ENCODE data around the gene ABHD12B.
"Not testable (repeated sequence)": the region's sequence is repeated elsewhere in the genome, so short reads cannot be mapped to it uniquely, and the experiment has no call there.

Gene ABHD12B

GRCh38 chr14:50896421-50896820, 24.6 kb downstream of the ABHD12B start:
- DNase-seq = not testable (repeated sequence)

GRCh38 chr14:50897005-50897404, 25.2 kb downstream of the ABHD12B start:
- not testable (repeated sequence) for DNase-seq

GRCh38 chr14:50897658-50898175, 25.9 kb downstream of the ABHD12B start:
- no peak for DNase-seq

- DNase-seq = no peak
Measured at GRCh38 chr14:50901361-50901760, 29.5 kb downstream of the ABHD12B start.

- no peak for DNase-seq
Measured at GRCh38 chr14:50904719-50905118, 32.9 kb downstream of the ABHD12B start.

- DNase-seq = no peak
Measured at GRCh38 chr14:50906326-50907065, 34.6 kb downstream of the ABHD12B start.

- no peak for DNase-seq
Measured at GRCh38 chr14:50910495-50911420, 38.9 kb downstream of the ABHD12B start.

- DNase-seq = no peak
Measured at GRCh38 chr14:50917449-50917848, 45.6 kb downstream of the ABHD12B start.

- not testable (repeated sequence) for DNase-seq
Measured at GRCh38 chr14:50919524-50919923, 47.7 kb downstream of the ABHD12B start.

GRCh38 chr14:50920482-50921230, 48.8 kb downstream of the ABHD12B start:
- DNase-seq = peak; percentile 90

GRCh38 chr14:50922803-50923202, 51.0 kb downstream of the ABHD12B start:
- DNase-seq = no peak

GRCh38 chr14:50924236-50924635, 52.4 kb downstream of the ABHD12B start:
- DNase-seq = no peak

- DNase-seq = no peak
Measured at GRCh38 chr14:50924843-50925242, 53.0 kb downstream of the ABHD12B start.

- DNase-seq = no peak
Measured at GRCh38 chr14:50926851-50927386, 55.1 kb downstream of the ABHD12B start.

- DNase-seq = peak; percentile 40
Measured at GRCh38 chr14:50928002-50928635, 56.3 kb downstream of the ABHD12B start.

GRCh38 chr14:50929506-50929905, 57.7 kb downstream of the ABHD12B start:
- DNase-seq = no peak

GRCh38 chr14:50931559-50931958, 59.7 kb downstream of the ABHD12B start:
- DNase-seq = no peak

- no peak for DNase-seq
Measured at GRCh38 chr14:50932156-50932555, 60.3 kb downstream of the ABHD12B start.

- no peak for DNase-seq
Measured at GRCh38 chr14:50932592-50933495, 61.0 kb downstream of the ABHD12B start.

GRCh38 chr14:50935126-50936015, 63.5 kb downstream of the ABHD12B start:
- no peak for DNase-seq

All from fibroblast of skin of scalp (primary cell).